Fibroblast of skin of left quadriceps (primary cell): Measurements from ENCODE around the gene RRAS2.

Experiments
- DNase-seq, 2 experiments: peaks; one replicate each; pipeline ENCODE4 v3.0.0-alpha.2; 2013; ENCODE audit warnings: low read depth in 2 of 2

Gene RRAS2

DNA sequence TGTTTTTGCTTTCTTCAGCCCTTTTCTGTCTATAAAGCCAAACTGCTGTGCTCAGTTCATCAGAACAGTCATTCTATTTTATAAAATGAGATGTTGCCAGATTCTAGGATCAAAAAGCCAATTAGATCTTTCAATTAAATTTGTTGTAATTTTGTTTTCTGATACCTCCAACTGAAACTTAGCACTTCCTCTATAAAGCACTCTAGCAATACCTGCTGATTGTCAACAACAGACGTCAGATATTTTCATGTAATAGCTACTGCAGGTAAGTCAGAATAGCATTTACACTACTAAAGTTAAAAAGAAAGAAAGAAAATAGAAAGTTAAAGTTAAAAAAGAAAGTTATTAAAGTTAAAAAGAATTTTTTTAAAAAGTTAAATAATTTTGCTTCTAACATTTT is 19.6 kb downstream of the RRAS2 start:
- no peak for DNase-seq

DNA sequence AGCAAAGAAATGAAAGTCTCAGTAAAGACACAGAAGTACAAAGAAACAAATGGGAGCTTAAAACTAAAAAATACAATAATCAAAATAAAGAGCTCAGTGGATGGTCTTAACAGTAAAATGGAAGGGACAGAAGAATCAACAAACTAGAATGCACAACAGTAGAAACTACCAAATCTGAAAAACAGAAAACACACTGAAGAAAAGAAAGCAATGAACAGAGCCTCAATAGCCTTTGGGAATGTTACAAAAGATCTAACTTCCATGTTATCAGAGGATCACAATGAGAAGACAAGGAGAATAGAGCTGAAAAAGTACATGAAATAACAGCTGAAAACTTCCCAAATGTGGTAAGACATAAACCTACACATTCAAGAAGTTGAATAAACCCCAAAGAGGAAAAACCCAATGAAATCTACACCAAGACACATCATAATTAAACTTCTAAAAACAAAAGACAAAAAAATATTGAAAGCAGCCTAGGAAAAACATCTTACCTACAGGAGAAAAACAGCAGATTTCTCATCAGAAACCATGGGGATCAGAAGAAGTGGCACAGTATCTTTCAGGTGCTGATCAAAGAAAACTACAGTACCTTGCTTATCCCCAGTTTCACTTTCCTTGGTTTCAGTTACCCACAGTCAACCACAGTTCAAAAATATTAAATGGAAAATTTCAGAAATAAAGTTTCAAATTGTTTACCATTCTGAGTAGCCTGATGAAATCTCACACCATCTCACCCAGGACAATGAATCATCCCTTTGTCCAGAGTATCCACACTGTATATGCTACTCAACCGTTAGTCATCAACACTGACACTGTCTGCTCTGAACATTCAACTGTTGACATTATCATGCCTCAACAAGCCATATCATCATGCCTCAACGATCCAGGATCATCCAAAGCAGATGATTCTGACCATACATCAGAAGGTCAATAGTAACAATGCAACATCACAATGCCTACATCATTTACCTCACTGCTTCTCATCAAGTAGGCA is 22.2 kb downstream of the RRAS2 start:
- peak; percentile 67 to 71 for DNase-seq

DNA sequence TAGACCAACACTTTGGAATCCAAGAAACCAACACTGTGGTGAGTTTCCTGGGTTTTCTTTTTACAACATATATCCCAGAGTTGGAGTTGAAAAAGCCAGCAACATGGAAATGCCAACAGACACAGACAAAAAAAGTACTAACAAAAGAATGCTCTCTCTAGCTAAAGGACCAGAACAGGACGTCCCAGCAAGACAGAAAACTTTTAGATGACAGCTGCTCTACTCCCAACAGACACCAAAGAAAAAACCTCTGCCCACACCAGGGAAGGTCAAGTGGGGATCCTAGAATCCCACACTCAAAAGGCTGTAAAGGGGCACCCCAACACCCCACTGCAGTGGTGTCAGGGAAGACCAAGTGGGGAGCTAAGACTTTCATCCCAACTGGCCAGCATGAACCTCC is 23.3 kb downstream of the RRAS2 start:
- no peak for DNase-seq

GRCh38 chr11:14334893-14335292 is 24.1 kb downstream of the RRAS2 start:
- DNase-seq, result no peak

- DNase-seq, result no peak
These were observed 24.8 kb downstream of the RRAS2 start for GRCh38 chr11:14334192-14334591.

DNA sequence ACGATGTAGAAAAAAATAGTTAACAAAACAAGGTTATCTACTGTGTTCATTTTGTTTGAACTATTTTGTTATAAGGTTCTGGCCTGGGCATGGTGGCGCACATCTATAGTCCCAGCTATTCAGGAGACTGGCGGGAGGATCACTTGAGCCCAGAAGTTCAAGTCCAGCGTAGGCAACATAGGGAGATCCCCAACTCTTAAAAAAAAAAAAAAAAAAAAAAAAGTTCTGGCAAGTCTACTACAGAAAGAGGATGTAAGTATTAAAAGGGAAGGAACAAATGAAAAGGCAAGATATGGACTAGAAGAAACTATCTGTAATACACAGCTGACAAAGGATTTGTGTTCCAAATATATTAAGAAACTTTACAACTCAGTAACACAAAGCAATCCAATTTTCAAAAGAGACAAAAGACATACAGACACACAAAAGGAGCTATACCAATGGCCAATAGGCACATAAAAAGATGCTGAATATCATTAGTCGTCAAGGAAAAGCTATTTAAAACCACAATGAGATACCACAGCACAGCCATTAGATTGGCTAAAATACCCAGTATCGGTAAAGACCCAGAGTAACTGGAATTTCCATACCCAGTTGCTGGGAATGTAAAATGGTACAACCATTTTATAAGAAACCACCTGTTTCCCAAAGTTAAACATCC is 27.4 kb downstream of the RRAS2 start:
- no peak for DNase-seq

DNA sequence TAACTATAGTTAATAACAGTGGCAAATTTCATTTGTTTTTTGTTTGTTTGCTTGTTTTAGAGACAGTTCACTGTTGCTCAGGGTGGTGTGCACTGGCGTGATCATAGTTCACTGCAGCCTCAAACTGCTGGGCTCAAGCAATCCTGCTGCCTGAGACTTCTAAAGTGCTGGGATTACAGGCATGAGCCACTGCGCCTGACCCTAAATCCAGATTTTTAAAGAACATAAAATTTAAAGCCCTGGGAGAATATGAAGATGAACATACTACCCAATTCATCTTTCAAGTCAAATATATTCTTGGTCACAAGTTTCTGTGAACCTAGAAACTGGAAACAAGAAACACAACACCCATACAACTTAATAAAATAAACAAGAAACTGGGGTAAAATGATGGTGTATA is 28.1 kb downstream of the RRAS2 start:
- DNase-seq, result no peak

DNA sequence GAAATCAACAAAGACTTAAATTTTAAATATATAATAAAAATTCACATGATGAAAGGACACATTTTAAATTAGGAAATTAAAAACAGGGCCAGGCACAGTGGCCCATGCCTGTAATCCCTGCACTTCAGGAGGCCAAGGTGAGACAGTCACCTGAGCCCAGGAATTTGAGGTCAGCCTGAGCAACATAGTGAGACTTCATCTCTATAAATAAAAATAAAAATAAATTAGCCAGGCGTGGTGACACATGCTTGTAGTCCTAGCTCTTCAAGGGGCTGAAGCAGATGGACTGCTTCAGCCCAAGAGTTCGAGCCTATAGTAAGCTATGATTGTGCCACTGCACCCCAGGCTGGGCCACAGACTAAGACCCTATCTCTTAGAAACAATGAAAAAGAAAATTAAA is 29.3 kb downstream of the RRAS2 start:
- no peak for DNase-seq

DNA sequence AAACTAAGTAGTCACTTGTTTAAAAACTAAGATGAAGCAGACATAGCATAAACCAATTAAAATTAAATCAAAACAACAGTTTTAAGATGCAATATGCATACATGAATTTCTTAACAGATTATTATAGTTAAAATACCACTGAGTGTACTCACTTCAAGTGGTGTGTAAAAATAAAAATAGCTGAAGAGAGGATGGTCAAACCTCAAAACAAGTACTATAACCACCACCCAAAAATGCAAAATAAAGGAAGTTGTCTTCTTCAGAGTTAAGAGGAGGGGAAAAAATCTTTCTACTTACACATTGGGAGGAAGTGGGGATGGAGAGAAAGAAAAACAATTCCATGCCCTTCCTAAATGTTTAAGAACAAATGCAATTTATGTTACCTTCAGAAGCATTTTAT is 31.9 kb downstream of the RRAS2 start:
- DNase-seq, result no peak

DNA sequence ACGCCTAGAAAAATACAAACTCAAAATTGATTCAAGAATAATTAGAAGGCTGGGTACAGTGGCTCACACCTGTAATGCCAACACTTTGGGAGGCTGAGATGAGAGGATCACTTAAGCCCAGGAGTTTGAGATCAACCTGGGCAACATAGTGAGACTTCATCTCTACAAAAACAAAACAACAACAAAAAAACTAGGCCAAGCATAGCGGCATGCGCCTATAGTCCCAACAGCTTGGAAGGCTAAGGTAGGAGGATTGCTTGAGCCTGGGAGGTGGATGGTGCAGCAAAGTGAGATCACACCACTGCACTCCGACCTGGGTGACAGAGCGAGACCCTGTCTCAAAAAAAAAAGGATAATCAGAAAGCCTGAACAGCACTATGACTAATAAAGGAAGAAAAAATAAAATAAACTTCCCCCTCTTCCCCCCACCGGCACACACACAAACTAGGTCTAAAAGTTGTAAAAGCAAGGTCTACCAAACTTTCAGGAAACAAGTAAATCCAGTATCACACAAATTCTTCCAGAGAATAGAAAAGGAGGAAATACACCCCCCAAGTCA is 35.8 kb downstream of the RRAS2 start:
- no peak for DNase-seq

GRCh38 chr11:14322510-14322909 is 36.5 kb downstream of the RRAS2 start:
- no peak for DNase-seq

DNA sequence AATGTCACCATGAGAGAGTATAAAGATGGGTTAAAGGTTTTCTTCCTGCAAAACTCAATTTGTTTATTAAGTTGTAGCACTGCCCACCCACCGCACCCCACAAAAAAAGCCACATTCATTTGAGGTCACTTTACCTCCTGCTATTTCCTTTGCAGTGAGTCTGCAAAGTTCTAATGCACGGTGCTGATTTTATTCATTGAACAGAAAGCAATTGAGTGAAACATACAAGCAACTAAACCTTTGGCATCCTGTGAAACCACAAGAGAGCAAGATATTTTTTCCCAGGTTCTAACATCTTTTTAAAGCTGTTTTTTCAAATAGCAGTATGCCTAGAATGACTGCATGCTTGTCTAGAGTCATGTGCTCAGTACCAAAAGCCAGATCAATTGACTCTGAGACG is 39.0 kb downstream of the RRAS2 start:
- peak; percentile 34 to 42 for DNase-seq

- no peak for DNase-seq
These were observed 40.4 kb downstream of the RRAS2 start for GRCh38 chr11:14318581-14318981.

GRCh38 chr11:14317659-14318325 is 41.2 kb downstream of the RRAS2 start:
- DNase-seq, result no peak

DNA sequence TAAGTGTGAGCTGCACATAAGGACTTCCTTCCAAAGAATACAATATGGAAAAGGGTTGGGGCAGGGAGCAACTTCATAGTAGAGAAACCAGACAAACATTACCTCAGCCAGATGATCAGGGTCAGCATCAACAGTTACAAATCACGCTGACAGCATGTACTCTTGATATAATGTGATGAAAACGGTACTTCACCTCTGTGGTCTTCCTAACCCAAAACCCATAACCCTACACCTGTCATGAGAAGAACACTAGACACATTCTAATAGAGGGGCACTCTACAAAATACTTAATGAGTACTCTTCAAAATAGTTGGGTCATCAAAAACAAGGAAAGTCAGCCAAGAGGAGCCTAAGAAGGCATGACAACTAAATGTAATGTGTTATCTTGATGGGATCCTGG is 43.9 kb downstream of the RRAS2 start:
- no peak for DNase-seq

DNA sequence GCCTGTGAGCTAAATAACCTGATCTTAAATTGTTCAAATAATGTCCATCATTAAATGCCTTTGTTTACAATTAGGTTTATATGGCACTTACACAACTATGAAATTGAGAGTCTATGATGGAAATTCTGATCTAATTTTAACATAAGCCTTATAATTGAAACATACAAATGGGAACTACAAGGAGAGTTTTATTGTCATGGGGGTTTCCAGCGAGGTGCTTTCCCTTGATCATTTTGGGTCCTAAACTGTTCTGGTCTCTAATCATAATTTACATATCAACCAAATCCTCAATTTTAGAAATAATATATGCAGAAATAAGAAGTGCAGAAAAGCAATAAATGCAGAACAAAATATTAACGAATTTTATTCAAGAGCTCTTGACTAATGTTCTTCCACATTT is 44.9 kb downstream of the RRAS2 start:
- no peak for DNase-seq

GRCh38 chr11:14312736-14313438 is 46.1 kb downstream of the RRAS2 start:
- peak in 1 of 2 experiments; percentile 49 for DNase-seq

DNA sequence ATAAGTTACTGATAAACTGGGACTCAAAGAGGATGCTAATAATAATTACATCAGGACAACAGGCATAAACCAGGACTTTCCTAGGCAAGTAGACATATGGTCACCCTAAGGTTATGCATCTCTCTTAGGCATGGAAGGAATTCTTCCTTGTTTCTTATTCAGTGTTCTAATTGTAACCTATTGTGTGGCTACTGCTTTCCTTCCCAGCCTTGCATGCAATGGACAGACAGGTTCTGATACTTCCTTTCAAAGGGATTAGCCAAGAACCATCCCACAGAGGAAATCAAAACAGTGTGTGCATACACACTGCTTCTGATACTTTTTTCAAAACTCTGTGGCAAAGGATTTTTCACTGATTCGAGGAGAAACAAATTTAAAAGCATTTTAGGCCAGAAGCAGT is 48.3 kb downstream of the RRAS2 start:
- peak in 1 of 2 experiments; percentile 48 for DNase-seq

DNA sequence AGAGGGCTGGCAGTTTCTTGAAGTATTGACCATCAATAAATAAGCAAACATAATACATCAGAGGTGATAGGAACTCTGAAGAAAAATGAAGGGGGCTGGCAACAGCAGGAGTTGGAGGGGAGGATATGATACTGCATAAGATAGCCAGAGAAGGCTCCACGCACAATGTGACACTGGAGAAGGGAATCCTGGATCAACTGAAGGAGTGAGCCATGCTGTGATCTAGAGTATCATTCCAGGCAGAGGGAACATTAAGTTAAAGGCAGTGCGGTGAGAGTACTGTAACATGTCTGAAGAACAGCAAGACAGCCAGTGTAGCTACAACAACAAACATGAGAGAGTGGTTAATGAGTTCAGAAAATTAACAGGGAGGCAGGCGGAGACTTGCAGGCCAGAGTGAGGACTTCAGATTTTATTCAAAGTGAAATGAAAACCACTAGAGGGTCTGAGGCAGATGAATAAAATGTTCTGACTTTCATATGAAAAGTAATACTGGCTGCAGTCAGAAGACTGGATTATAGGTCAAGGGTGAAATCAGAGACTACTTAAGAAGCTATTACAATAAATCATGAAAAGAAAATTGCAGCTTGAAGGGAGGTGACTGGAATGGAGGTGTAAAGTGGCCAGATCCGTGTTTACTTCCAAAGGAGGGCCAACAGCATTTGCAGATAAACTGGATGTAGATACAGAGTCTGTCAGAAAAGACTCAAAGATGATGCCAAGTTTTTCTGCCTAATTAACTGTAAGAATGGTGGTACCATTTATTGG is 49.4 kb downstream of the RRAS2 start:
- DNase-seq, result no peak

DNA sequence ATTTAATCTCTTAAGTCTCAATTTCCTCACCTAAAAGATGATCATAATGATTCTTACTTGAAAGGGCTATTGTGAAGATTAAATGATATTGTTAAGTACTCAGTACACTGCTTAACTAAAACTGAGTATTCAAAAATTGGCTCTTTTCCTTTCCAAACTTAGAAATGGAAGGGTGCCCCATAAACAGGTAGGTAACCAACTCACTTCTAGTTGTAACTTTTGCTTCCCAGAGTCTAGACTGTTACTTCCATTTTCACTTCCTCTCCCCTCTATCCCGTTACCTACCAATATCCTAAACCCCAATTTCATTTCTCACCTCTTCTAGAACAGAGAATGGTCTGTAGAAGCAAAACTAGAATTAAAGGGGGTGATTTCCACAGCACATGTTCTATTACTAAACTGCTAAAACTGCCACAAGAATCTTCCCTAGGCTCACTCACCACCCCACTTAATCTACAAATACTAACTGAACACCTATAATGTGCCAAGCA is 50.0 kb downstream of the RRAS2 start:
- no peak for DNase-seq
